GM21825 (cell line): ENCODE results near the gene VAMP2.

ENCODE experiments used
- ATAC-seq: cut with Tn5 transposase; IDR thresholded peaks from one replicate; pipeline ENCODE4 v1.9.1; 2021; ENCODE audit warnings: mild to moderate bottlenecking, moderate library complexity; ENCODE audit not compliant: unreplicated experiment

The VAMP2 gene

DNA sequence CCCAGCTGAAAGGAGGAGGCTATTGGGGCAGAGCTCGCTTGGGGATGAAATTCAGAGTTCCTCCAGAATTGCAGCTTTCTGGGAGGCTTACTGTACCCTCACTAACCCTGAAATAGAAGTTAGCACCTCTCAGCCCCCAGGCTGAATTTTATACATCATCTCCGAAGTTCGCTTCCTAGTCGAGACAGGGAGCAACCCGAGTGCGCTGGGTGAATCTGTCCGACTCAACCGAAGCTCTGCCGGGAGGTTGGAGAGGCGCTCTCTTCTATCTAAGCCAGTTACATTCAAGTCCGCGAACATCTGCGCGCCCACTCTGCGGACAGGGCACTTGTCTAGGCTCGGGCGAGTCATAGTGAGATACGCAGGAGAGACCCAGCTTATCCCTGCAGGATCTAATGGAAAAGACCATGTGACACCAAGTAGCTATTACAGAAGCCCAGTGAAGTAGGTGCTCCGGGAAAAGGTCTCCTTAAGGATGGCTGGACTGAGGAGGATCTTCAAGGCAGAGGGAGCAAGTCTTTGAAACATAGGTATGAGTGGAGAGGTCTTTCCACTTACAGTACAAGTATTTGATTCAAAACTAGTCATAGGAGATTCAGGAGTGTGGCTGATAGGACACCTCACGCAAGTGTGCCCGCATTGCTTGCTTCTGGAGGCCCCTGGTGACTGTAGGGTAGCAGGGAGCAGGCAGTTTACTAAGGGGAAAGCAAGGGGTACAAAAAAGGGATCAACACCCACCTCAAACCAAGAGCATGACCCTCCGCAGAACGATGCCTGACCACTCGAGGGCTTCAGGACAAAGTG is 38.2 kb downstream of the VAMP2 start:
- ATAC-seq: no peak

DNA sequence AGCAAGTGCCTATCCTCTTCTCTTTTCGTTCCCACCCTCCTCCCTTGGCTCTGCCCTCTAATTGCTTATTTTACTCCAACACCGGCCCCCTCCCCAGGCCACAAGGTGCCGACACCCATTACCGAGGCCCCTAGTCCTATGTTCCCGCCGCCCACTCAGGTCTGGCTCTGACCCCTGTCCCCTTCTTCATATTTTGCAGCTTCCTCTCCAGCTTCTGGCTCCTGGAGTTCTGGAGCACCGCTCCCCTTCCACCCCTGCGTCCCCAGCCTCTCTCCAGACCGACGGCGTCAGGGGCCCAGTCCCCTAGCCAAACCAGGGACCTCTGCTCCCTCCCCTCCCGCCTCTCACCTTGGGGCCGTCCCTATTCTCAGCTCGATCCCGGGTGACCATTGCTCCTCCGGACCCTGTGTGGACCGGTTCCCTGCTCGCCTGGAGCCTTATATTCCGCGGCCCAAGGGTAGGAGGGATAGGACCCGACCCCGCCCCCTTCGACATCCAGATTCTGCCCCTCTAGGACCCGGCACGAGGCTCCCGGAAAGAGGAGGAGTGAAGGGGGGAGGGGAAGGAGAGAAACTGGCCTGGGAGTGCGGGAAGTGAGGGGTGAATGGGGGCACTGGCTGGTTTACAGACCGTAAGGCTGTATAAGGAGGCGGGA is 38.9 kb downstream of the VAMP2 start, which contains the start of gene HES7:
HES7 (minus strand) TSS at position 412 of the 655 bp plus-strand sequence; CDS start at position 390, 22 bp downstream.
- ATAC-seq: no peak

DNA sequence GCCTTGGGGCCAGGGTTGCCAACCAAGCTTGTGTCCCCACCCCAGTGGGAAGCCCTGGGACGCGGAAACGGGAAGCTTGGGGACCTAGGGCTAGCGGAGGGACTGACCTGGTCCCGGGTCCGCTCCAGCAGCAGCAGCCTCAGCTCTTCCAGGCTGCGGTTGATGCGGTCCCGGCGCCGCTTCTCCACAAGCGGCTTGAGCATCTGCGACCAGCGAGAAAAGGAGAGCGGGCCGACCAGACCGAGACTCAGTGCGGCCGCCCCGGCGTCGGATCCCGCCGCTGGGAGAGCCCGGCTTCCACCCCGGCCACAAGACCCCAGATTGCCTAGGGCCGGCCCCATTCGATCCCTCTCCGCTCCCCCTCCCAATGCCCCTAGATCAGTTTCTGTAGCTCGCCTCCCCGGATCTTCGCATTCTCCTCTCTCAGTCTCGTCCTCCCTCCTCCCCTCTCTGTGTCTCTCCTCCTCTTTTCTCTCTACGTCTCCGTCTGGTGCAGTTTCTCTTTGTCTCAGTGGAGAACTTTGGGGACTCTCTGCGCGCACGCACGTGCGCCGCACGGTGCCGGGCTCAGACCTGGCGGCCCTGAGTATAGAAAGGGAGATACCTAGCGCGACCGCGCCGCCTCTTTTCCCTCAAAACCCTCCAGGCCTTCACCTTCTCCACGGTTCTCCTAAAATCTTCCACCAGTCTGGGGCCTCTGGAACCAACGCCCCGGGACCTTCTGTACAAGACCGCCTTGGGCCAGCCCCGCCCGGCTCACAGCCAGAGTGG is 39.6 kb downstream of the VAMP2 start:
- ATAC-seq: no peak

DNA sequence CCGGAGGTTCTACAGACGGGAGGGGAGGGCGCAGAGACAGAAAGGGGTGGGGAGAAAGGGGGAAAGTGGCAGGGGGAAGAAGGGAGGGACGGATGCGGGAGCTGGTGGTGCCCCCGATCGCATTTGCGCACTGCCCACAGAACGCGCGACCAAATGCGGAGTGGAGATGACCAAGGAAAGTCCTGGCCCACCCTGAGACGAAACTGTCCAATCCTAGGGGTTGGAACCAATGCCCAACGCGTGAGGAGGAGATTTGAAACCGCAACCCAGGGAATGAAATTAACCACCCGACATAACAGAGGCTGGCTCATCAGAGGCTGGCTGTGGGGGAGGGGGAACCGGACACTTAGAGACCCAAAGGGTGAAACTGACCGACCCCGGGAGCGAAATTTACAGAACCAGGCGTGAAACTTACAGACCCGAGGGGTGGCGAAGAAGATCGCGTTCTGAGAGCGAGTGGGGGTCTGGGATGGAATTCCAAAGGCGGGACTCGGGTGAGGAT is 40.3 kb downstream of the VAMP2 start:
- no peak for ATAC-seq

DNA sequence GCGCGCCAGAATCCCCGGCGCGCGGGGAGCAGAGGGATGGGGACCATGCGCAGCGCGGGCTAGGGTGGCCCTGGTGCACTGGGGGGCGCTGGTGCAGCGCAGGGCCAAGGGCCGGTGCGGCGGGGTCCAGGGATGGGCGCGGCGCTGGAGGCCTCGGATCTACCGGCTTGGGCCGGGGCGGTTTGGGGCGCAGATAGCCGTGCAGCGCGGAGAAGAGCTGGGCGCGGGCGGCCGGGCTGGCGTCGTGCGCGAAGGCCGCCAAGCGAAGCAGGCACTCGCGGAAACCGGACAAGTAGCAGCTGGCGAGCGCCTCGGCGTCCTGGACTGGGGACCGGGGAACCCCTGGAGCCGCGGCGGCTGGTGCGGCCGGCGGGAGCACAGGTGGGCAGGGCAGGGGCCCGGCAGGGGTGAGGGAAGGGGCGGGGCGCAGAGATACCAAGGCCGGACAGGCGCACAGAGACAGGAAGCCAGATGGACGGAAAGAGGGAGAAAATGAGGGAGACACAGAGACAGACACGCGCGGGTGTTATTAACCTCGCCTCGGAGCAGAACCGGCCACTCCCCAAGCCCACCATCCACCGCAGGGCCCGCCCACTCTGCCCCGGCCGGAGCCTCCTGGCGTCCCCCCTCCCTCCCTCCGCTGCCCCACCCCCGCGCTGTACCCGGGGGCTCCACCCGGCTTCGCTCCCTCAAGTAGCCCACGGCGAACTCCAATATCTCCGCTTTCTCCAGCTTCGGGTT is 40.9 kb downstream of the VAMP2 start:
- peak; percentile 28 for ATAC-seq

DNA sequence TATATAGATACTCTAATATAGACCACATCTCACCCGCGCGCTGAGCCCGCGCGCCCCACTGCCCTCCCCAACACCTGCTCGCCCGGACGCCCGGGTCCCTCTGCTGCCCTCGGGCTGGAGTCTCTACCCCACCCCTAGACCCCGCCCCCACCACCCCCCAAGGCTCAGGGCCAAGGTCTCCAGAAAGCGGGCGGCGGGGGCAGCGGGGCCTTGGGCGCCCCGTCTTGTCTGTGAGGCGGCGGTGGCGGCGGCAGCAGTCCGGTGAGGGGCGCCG is 41.4 kb downstream of the VAMP2 start:
- no peak for ATAC-seq

DNA sequence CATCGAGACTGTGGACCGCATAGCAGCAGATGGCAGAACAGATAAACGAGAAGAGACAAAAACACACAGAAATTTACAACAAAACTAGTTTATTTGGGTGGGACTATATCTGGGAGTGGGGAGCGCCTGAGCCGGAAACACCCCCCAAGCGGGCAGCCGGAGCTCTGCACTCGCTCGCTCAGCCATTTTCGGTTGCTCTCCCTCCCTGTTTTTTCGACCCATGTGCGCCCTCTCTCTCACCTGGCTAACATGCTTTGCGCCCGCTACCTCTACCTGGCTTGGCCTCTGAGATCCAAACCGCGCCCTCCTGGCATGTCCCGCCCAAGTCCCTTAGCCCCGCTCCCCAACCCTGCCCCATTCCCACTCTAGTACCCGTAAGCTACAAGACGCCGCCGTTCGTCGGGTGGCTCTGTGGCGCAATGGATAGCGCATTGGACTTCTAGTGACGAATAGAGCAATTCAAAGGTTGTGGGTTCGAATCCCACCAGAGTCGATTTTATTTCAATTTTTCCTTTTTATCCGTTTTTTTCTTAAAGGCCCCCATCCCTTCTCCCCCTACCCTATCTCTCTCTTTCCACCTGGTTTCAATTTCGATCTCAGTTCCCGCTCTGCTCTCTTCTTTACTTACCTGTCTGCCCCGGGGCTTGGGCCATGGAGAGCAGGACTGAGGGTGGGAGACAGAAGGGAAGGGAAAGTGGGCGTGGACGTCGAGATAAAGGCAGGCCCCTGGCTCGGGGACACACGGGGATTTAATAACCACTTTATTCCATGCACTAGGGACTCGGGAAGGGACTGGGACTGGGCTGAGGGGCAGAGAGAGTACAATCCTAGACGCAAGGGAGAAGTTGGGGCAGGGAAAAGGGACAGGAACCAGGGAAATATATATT is 42.0 kb downstream of the VAMP2 start:
- no peak for ATAC-seq

DNA sequence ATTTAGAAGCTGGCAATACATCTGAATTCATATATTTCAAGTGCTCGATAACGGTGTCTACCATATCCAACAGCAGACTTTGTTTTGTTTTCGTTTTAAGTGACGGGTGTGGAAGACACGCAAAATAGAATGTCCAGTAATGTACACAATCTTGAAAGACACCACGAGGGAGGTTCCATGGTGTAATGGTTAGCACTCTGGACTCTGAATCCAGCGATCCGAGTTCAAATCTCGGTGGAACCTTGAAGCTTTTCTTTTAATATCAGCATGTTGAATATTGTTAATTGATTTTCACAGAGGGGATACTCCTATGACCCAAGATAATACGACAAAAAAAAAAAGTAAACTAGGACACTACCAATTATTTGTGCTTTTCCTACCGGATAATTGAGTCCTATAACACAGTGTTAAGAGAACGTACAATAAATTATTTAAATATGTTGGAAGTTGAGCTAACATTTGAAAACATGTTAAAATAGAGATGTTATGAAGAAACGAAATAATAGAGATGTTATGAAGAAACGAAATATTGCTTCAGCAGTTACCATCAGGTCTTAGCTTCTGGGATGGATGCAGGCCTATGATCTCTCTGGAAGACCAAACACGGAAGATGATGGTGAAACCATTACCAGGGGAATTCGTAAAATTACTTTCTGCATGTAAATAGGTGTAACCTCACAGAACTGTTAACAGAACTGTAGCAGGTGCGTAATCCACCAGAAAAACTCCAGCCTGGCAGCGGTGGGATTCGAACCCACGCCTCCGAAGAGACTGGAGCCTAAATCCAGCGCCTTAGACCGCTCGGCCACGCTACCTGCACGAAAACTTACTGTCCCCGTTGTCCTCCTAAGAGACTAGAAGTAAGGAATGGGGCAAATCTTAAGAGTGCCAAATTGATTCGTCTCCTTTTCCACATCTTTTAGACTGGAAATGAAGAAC is 42.9 kb downstream of the VAMP2 start:
- peak; percentile 26 for ATAC-seq

DNA sequence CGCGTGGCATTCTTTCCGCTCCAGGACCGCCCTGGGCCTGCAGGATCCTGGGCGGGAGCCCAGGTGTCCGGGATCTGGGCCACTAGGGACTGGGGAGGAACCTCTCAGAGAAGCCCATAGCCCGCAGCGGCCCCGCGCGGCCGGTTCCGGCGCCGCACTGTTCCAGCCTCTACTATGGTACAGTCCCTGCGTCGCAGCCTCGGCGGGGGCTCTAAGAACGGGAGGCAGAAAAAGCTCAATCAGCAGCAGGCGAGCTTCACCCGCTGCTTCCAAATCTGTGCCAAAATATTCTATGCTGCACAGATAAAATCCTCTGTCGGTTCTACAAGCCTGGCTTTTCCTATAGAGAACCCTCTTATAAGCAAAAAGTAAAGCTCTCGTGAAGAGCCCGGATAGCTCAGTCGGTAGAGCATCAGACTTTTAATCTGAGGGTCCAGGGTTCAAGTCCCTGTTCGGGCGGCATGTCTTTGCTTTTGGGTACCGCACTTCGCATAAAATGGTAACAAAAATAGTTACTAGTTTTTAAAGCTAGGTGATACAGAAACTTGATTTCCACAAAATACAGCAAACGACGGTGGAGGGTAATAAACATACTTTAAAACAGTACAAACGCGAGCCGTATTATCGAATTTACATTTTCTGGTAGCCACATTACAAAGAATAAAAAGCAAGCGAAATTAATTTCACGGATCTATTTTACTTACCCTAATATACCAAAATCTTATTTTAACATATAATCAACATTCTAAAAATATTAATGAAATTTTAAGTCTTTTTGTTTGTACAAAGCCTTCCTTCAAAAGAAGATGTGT is 43.8 kb downstream of the VAMP2 start:
- peak; percentile 28 for ATAC-seq

DNA sequence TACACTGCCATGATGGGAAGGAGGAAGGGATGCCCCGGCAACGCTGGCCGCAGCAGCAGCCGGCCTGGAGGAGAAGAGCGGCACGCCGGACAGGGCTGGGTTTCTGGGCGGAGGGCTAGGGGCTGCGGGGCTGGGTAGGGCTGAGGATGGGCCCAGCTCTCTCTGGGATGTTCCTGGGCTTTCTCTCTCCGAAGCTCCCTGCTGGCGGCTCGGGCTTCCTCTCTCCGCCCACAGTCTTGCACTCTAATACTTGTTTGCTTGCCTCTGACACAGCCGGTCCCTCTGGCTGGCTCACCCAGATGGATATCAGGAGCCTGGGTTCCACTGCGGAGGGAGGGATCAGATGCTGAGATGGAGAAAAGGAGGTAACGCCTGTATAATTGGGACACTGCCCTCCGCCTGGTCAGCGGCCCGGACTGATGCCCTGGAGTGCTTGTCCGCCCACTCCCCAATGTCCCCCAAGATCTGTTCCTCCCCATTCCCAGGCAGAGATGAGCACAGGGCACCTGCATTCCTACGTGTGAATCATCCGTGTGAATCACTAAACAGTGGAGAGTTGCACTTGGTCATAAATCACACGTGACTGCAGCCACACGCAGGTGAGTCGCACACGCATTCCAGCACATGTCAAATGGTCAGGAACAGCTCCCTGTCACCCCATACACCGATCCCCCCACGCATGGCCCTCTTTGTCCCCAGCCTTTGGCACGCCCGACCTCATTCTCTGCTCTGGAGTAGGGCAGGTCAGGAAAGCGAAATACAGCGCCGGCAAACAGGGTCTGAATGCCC is 44.6 kb downstream of the VAMP2 start, which contains the start of gene ALOXE3:
ALOXE3 (minus strand) TSS at position 535 of the 789 bp plus-strand sequence; CDS start at position 11, 524 bp downstream.
- no peak for ATAC-seq

DNA sequence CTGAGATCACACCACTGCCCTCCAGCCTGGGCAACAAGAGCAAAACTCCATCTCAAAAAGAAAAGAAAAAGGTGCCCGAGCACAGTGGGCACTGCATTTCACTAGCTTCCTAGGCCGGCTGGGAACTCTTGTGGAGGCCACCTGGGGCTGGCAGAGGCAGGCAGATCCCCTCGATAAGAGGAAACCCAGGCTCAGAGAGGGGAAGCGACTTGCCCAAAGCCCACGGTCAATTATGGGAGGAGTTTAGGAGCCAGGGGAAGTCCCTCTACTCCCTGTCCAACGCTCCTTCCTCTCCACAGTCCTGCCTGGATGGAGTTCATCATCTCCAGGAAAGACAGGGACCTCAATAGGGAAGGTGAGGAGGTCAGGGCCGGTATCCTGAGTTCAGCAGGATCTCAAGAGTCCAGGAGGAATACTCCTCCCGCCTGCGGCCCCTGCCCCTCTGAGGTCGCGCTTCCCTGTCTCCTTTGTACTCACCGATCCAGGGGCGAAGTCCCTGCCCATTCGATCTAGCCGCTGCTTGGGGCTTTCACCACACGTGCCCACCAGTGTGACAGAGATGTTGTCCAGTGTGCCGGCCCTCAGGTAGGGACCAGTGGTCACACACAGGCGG is 45.3 kb downstream of the VAMP2 start:
- ATAC-seq: no peak

DNA sequence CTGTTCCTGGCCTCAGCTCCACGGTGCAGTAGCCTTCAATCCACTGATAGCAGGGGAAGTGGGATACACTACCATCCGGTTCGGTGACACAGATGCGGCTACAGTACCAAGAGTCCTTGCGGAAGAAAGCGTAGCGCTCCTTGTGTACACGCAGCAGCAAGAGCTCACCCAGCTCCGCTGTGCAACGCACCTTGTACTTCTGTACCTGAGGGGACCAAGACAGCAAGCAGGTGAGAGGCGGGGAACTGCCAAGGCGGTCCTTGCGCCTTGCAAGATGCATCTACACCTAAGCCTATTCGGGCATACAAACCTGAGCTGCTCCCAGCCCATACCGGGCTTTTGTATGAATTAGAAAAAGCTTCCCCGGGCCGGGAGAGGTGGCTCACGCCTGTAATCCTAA is 46.0 kb downstream of the VAMP2 start:
- ATAC-seq: no peak

DNA sequence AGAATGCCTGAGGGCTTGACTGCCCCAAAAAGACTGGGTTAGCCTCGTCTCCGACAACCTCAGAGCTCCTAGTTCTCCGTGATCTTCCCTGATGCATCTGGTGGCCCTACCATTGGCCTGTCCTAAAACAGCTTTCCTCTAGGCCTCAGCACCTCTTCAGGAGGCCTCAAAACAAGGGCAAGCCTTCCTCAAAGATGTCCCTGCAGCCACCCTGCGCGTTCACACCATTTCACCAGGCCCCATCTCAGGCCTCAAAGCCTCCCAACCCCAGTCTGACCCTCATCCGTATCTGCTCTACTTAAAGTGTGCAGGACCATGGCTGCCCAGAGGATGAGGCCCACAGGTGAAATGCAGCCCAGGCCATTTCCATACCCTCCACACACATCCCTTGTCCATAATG is 51.8 kb downstream of the VAMP2 start:
- ATAC-seq: no peak

DNA sequence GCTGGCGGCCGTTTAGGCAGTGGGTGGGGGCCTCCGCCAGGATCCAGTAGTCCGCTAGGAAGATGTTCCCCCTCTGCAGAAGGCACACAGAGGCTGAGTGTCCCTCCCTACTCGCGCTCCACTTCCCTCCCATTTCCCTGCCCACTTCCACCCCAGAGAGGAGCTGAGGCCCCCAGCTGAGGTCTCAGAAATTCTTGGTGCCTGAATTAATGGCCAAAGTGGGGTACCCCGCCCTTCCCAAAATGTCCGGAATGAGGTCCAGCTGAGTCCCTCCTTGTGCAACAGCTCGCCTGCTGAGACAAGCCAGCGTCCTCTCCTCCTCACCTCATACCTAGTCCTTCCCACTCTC is 52.3 kb downstream of the VAMP2 start:
- ATAC-seq: no peak

DNA sequence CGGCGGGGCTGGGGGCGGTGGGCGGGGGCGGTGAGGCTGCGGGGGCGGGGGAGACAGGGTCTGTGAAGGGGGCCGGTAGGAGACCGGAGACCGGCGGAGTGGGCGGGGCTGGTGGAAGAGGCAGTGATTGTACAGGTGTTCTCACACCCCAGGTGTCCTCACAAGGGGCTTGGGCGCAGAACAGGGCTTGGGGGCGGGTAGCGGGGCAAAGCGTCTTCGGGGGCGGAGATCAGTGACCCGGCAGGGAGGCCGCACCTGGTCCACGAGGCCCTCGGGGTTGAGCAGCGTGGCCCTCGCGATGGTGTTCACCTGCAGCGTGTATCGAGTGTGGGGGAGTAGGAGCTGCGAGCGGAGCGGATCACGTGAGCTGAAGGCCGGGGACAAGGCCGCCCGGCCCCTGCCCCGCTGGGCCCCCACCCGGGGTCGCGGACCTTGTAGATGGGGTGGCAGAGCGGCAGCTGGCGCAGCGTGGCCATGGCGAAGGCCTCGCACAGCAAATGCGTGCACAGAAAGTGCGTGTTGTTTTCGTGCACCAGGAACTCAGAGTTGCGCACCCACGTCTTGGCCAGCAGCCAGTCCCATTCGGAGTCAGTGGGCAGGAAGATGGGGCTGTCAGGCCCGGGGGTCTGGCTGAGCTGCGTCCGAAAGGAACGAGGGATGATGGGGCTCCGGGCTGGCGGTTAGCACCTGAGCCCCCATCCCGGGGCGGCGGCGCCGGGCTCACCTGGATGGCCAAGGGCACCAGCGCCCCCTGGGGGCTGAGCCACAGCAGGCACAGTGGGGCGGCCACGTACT is 52.9 kb downstream of the VAMP2 start:
- ATAC-seq: no peak
